K562 (cell line): ENCODE data around the gene ANO6. TPM values are rescaled to one million over a fixed set of nuclear protein-coding genes. Genes with fewer than 3 reads are reported as not detected.

Experiments used
- CHAMP1 ChIP-seq: fragments of 450-650 bp; IDR thresholded peaks from 2 replicates; pipeline ENCODE4 v1.6.1; 2016; ENCODE audit warnings: mild to moderate bottlenecking
- JUN ChIP-seq, 2 experiments: sonication (generic) in 1 of 2; formaldehyde crosslinking in 1 of 2; IDR thresholded peaks; 2 replicates each; pipeline versions ENCODE4 v1.6.1 to v1.8.0; 2012 to 2022; ENCODE audit warnings: borderline replicate concordance in 2 of 2, mild to moderate bottlenecking in 2 of 2, improper control_type of control experiment in 1 of 2, low read depth in 1 of 2, low read length in 1 of 2, missing genetic modification reagents in 1 of 2
- MAFG ChIP-seq: fragments of 450-650 bp; conservative IDR thresholded peaks from 2 replicates; pipeline ENCODE4 v1.6.1; 2016; ENCODE audit warnings: missing genetic modification characterization, missing compliant biosample characterization
- MBD2 ChIP-seq: sonication (generic); IDR thresholded peaks from 2 replicates; pipeline ENCODE4 v1.6.1; 2016; ENCODE audit warnings: low read depth, borderline replicate concordance
- MEIS2 ChIP-seq: fragments of 450-650 bp; IDR thresholded peaks from 2 replicates; pipeline ENCODE4 v1.6.1; 2014; ENCODE audit warnings: mild to moderate bottlenecking; ENCODE audit not compliant: partially characterized antibody
- PHF8 ChIP-seq: fragments of 200-600 bp; sonication (generic); IDR thresholded peaks from 2 replicates; pipeline ENCODE4 v1.6.1; 2012; ENCODE audit warnings: mixed run types, mild to moderate bottlenecking, inconsistent platforms, low read length, moderate library complexity, borderline replicate concordance
- SMAD3 ChIP-seq: fragments of 450-650 bp; formaldehyde crosslinking; conservative IDR thresholded peaks from 2 replicates; pipeline ENCODE4 v1.4.0; 2020; ENCODE audit warnings: mild to moderate bottlenecking
- TRIM24 ChIP-seq, 2 experiments: fragments of 450-650 bp; IDR thresholded peaks; 2 replicates each; pipeline ENCODE4 v1.6.1; 2016
- ZNF518B ChIP-seq: fragments of 250-450 bp; sonication (Bioruptor Pico); IDR thresholded peaks from 2 replicates; pipeline ENCODE4 v1.5.0; 2021; ENCODE audit warnings: mild to moderate bottlenecking, moderate library complexity
- ZNF639 ChIP-seq, 2 experiments: fragments of 200-800 bp in 1 of 2; sonication (Bioruptor generic) in 1 of 2; sonication (generic) in 1 of 2; formaldehyde crosslinking in 1 of 2; IDR thresholded peaks in 1 of 2; conservative IDR thresholded peaks in 1 of 2; 2 replicates each; pipeline versions ENCODE4 v1.5.0 to v1.6.1; 2016 to 2020; ENCODE audit warnings: missing compliant biosample characterization in 1 of 2, missing genetic modification characterization in 1 of 2, missing genetic modification reagents in 1 of 2
- ZNF707 ChIP-seq: fragments of 250-450 bp; sonication (Bioruptor Pico); conservative IDR thresholded peaks from 2 replicates; pipeline ENCODE4 v1.8.0; 2022; ENCODE audit warnings: inconsistent platforms, mild to moderate bottlenecking, moderate library complexity
- polyA plus RNA-seq, 8 experiments: library from polyadenylated mRNA; depleted of rRNA in 4 of 8; stranded (reverse) in 5 of 8; unstranded in 3 of 8; fragments of >200 nt; fragmentation: Nextera tagmentation in 2 of 8; fragmentation: Illumina TruSeq in 1 of 8; extraction: Ambion mirVana in 2 of 8; extraction: Trizol in 1 of 8; gene quantifications; 2 replicates each; pipeline versions ENCODE4 v1.2.1 to v1.2.3, GENCODE V29; 2011 to 2014; ENCODE audit warnings: inconsistent platforms in 1 of 8, missing spikeins in 1 of 8
- total RNA-seq, 7 experiments: library from RNA; depleted of rRNA in 6 of 7; stranded (reverse); fragments of >200 nt in 6 of 7; fragmentation: Illumina TruSeq in 2 of 7; extraction: Trizol in 2 of 7; gene quantifications; 2 replicates each; pipeline versions ENCODE4 v1.2.1 to v1.2.3, GENCODE V29; 2011 to 2021; ENCODE audit warnings: low replicate concordance in 1 of 7
- TF ChIP-seq, protein P1 (sequence below): fragments of 250-450 bp; sonication (Bioruptor Pico); IDR thresholded peaks from 2 replicates; pipeline ENCODE4 v1.5.0; 2021
- TF ChIP-seq, protein P2 (sequence below): sonication (generic); formaldehyde crosslinking; IDR thresholded peaks from 2 replicates; pipeline ENCODE4 v1.9.0; 2022; ENCODE audit warnings: mild to moderate bottlenecking, missing genetic modification reagents
- TF ChIP-seq, protein P3 (sequence below), 3 experiments: IDR thresholded peaks in 2 of 3; conservative IDR thresholded peaks in 1 of 3; 2 replicates each; pipeline ENCODE4 v1.5.1; 2011 to 2012; ENCODE audit warnings: low read length in 3 of 3, mild to moderate bottlenecking in 3 of 3, control low read depth in 2 of 3, improper control_type of control experiment in 1 of 3, inconsistent platforms in 1 of 3, low read depth in 1 of 3, mixed read lengths in 1 of 3, moderate library complexity in 1 of 3; ENCODE audit not compliant: insufficient read depth in 2 of 3

The ANO6 gene
- total and polyA plus RNA-seq, 9 of the 15 experiments (the other 6 are each of a cell fraction or from before 2014, with no cell fraction given) = 3.5 to 24.7 (median 20.3) TPM

- TF ChIP-seq, protein P1, sequence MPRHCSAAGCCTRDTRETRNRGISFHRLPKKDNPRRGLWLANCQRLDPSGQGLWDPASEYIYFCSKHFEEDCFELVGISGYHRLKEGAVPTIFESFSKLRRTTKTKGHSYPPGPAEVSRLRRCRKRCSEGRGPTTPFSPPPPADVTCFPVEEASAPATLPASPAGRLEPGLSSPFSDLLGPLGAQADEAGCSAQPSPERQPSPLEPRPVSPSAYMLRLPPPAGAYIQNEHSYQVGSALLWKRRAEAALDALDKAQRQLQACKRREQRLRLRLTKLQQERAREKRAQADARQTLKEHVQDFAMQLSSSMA (CRISPR knock-in tag) = no peak; the same call in 1 of the 2 replicates
- TF ChIP-seq PHF8 = peak; percentile 71; the same call in 1 of the 2 replicates
- TF ChIP-seq, protein P2, sequence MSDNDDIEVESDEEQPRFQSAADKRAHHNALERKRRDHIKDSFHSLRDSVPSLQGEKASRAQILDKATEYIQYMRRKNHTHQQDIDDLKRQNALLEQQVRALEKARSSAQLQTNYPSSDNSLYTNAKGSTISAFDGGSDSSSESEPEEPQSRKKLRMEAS = peak; percentile 62
- no peak for TF ChIP-seq ZNF707 (CRISPR knock-in tag)
- peak in 1 of 2 experiments; percentile 69; a peak in 2 of 4 replicates for TF ChIP-seq ZNF639 (CRISPR knock-in tag; conservative IDR thresholded peaks at IDR 0.05 in 1 of 2, IDR thresholded peaks at IDR 0.05 in 1 of 2)
- TF ChIP-seq, protein P3, sequence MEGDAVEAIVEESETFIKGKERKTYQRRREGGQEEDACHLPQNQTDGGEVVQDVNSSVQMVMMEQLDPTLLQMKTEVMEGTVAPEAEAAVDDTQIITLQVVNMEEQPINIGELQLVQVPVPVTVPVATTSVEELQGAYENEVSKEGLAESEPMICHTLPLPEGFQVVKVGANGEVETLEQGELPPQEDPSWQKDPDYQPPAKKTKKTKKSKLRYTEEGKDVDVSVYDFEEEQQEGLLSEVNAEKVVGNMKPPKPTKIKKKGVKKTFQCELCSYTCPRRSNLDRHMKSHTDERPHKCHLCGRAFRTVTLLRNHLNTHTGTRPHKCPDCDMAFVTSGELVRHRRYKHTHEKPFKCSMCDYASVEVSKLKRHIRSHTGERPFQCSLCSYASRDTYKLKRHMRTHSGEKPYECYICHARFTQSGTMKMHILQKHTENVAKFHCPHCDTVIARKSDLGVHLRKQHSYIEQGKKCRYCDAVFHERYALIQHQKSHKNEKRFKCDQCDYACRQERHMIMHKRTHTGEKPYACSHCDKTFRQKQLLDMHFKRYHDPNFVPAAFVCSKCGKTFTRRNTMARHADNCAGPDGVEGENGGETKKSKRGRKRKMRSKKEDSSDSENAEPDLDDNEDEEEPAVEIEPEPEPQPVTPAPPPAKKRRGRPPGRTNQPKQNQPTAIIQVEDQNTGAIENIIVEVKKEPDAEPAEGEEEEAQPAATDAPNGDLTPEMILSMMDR (IDR thresholded peaks at IDR 0.05 in 2 of 3, conservative IDR thresholded peaks at IDR 0.05 in 1 of 3; ENCODE audit: insufficient read depth in 2 of 3, low read depth in 1 of 3, low read length in 3 of 3) = peak; percentile 29 to 61 (median 54); a peak in 5 of 6 replicates
- peak; percentile 47; the same call in 1 of the 2 replicates for TF ChIP-seq MAFG (tag)
- TF ChIP-seq TRIM24 (IDR thresholded peaks at IDR 0.05) = peak; percentile 16 to 61; a peak in 1 of 4 replicates
- no peak for TF ChIP-seq JUN (IDR thresholded peaks at IDR 0.05; ENCODE audit: borderline replicate concordance, low read depth, low read length)
- TF ChIP-seq JUN (CRISPR knock-in tag; IDR thresholded peaks at IDR 0.05; ENCODE audit: borderline replicate concordance) = no peak
- TF ChIP-seq CHAMP1 = 0 out of 2 replicates have a peak, but pooled peaks have one; percentile 64
- no peak for TF ChIP-seq ZNF518B (CRISPR knock-in tag)
- no peak; the same call in 1 of the 2 replicates for TF ChIP-seq MBD2
- no peak for TF ChIP-seq SMAD3 (CRISPR knock-in tag)
- TF ChIP-seq MEIS2 = peak; percentile 61
Measured at GRCh38 chr12:45215419-45216229, at the start of gene ANO6 (continued).
